ENCODE data around the gene FADS1.

The FADS1 gene

GRCh38 chr11:61752117-61752924 lies 64.5 kb downstream of the FADS1 start, which contains the start of gene MYRF:
TSS of gene MYRF (plus strand) at chr11:61752636. CDS start at chr11:61752745, 109 bp downstream.
- H3K27me3 ChIP-seq (ENCODE audit: insufficient read depth, poor library complexity, severe bottlenecking) = peaks cover 25% of the 10 kb centered on the region
- H3K4me3 ChIP-seq (replicated peaks; ENCODE audit: insufficient read depth, low read length) = peak within 1 kb of the TSS; percentile 9; the same call in 1 of the 2 replicates
- DNase-seq (ENCODE audit: low read depth in 1 of 2, low spot score in 1 of 2) = peak; percentile 17 to 18
- no peak within 1 kb of the TSS for H3K27ac ChIP-seq (replicated peaks)
- TF ChIP-seq SPI1 (IDR thresholded peaks at IDR 0.05; ENCODE audit: borderline replicate concordance, low read depth) = no peak
- no peak for TF ChIP-seq CTCF (IDR thresholded peaks at IDR 0.05; ENCODE audit: insufficient read depth, low read length)
- TF ChIP-seq GABPA (IDR thresholded peaks at IDR 0.05; ENCODE audit: low read depth) = no peak
- TF ChIP-seq, protein P1, sequence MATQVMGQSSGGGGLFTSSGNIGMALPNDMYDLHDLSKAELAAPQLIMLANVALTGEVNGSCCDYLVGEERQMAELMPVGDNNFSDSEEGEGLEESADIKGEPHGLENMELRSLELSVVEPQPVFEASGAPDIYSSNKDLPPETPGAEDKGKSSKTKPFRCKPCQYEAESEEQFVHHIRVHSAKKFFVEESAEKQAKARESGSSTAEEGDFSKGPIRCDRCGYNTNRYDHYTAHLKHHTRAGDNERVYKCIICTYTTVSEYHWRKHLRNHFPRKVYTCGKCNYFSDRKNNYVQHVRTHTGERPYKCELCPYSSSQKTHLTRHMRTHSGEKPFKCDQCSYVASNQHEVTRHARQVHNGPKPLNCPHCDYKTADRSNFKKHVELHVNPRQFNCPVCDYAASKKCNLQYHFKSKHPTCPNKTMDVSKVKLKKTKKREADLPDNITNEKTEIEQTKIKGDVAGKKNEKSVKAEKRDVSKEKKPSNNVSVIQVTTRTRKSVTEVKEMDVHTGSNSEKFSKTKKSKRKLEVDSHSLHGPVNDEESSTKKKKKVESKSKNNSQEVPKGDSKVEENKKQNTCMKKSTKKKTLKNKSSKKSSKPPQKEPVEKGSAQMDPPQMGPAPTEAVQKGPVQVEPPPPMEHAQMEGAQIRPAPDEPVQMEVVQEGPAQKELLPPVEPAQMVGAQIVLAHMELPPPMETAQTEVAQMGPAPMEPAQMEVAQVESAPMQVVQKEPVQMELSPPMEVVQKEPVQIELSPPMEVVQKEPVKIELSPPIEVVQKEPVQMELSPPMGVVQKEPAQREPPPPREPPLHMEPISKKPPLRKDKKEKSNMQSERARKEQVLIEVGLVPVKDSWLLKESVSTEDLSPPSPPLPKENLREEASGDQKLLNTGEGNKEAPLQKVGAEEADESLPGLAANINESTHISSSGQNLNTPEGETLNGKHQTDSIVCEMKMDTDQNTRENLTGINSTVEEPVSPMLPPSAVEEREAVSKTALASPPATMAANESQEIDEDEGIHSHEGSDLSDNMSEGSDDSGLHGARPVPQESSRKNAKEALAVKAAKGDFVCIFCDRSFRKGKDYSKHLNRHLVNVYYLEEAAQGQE (IDR thresholded peaks at IDR 0.05; ENCODE audit: insufficient replicate concordance, low read depth) = no peak
- TF ChIP-seq POLR2AphosphoS5 (IDR thresholded peaks at IDR 0.05; ENCODE audit: low read depth) = no peak

DNA sequence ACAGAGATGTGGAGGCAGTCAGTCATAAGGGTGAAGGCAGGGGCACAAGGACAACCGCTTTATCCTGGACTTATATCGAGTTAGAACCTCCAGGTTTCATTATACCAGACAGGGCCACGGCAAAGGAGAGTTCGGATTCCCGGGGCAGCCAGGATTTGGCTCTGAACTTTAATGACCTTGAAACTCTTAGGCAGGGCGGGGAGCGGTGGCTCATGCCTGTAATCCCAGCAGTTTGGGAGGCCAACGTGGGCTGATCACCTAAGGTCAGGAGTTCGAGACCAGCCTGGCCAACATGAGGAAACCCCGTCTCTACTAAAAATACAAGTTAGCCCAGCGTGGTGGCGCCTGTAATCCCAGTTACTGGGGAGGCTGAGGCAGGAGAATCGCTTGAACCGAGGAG lies 65.4 kb downstream of the FADS1 start:
- Histone ChIP-seq H3K4me3 (replicated peaks; ENCODE audit: insufficient read depth, low read length) (no peak overlapping the region), H3K27ac (replicated peaks) (no peak overlapping the region), H3K27me3 (ENCODE audit: insufficient read depth, poor library complexity, severe bottlenecking) (peaks cover 25% of the 10 kb centered on the region)
- TF ChIP-seq, protein P1 (IDR thresholded peaks at IDR 0.05; ENCODE audit: insufficient replicate concordance, low read depth) = no peak
- TF ChIP-seq GABPA (IDR thresholded peaks at IDR 0.05; ENCODE audit: low read depth) (no peak), SPI1 (IDR thresholded peaks at IDR 0.05; ENCODE audit: borderline replicate concordance, low read depth) (no peak), CTCF (IDR thresholded peaks at IDR 0.05; ENCODE audit: insufficient read depth, low read length) (no peak), POLR2AphosphoS5 (IDR thresholded peaks at IDR 0.05; ENCODE audit: low read depth) (no peak)
- DNase-seq (ENCODE audit: low read depth in 1 of 2, low spot score in 1 of 2) = no peak

- no peak overlapping the region for H3K27ac ChIP-seq (replicated peaks)
- no peak overlapping the region for H3K4me3 ChIP-seq (replicated peaks; ENCODE audit: insufficient read depth, low read length)
- H3K27me3 ChIP-seq (ENCODE audit: insufficient read depth, poor library complexity, severe bottlenecking) = peaks cover 25% of the 10 kb centered on the region
- DNase-seq (ENCODE audit: low read depth in 1 of 2, low spot score in 1 of 2) = no peak
- TF ChIP-seq, protein P1 (IDR thresholded peaks at IDR 0.05; ENCODE audit: insufficient replicate concordance, low read depth) = no peak
- TF ChIP-seq CTCF (IDR thresholded peaks at IDR 0.05; ENCODE audit: insufficient read depth, low read length) (no peak), SPI1 (IDR thresholded peaks at IDR 0.05; ENCODE audit: borderline replicate concordance, low read depth) (no peak), GABPA (IDR thresholded peaks at IDR 0.05; ENCODE audit: low read depth) (no peak), POLR2AphosphoS5 (IDR thresholded peaks at IDR 0.05; ENCODE audit: low read depth) (no peak)
These were observed 66.1 kb downstream of the FADS1 start for GRCh38 chr11:61750631-61751273.

All from HL-60 (cell line).